ENCODE results near the gene SCYL3. TPM values are rescaled to one million over a fixed set of nuclear protein-coding genes. Genes with fewer than 3 reads are reported as not detected.

Gene SCYL3
- polyA plus RNA-seq, 4 donors: 4.4 to 15.3 (median 5.7) TPM

DNA sequence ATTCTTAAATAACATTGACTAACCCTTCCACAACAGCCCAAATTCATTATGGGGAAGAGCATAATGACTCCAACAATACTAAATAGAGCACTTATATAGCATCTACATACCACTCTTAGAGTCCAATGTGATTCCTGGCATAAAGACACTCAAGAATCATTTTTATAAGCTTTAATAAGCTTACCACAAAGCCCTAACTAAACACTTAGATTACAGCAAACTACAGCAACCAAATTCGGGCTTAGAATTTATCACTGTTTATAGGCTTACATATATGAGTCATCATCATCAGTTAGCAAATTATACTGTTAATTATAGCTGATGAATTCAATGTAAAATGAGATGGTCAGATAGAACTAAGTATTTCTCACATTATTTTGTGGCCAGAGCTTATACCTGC is 7.3 kb downstream of the SCYL3 start:
- Histone ChIP-seq H3K36me3 (ENCODE audit: control insufficient read depth in 3 of 3, insufficient read depth in 2 of 3, low read depth in 1 of 3, low read length in 3 of 3) (peaks cover 2 to 28% (median 4%) of the 10 kb centered on the region in 3 donors), H3K27me3 (ENCODE audit: control insufficient read depth in 3 of 3, insufficient read depth in 3 of 3, low read length in 3 of 3) (no peaks in the 10 kb centered on the region), H3K27ac (ENCODE audit: low read depth in 1 of 3, low read length in 2 of 3) (no peak overlapping the region), H3K9me3 (ENCODE audit: control insufficient read depth in 2 of 2, insufficient read depth in 1 of 2, low read depth in 1 of 2, low read length in 1 of 2) (no peaks in the 10 kb centered on the region), H3K4me3 (ENCODE audit: low read depth in 1 of 3, low read length in 3 of 3) (no peak overlapping the region), H3K4me1 (ENCODE audit: control insufficient read depth in 3 of 3, insufficient read depth in 2 of 3, low read depth in 1 of 3, low read length in 2 of 3) (peaks cover 6 to 8% (median 6%) of the 10 kb centered on the region in 3 donors)
- 15 to 55% (median 48%) methylated on average over 1 of the region's 1 CpG for WGBS, 3 donors
- DNase-seq: no peak
- FAIRE-seq: no peak

DNA sequence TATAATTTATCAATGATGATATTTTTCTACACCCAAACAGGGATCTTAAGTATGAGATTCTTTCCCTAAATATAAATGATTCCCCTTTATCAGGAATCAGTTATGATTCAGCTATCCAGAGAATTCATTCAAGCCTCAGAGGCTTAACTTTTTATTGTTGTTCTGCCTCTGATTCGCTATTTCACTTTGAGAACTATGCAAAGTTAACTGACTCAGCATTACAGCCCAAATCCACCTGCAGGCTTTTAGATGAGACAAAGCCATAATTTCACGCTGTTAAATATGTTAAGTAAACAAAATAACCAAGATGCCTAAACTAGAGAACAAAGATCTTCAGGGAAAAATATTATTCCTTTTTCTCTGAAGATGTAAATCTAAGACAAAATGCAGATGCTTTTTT is 8.5 kb downstream of the SCYL3 start:
- Histone ChIP-seq H3K4me1 (ENCODE audit: control insufficient read depth in 3 of 3, insufficient read depth in 2 of 3, low read depth in 1 of 3, low read length in 2 of 3) (peaks cover 0 to 2% (median 0%) of the 10 kb centered on the region in 3 donors), H3K36me3 (ENCODE audit: control insufficient read depth in 3 of 3, insufficient read depth in 2 of 3, low read depth in 1 of 3, low read length in 3 of 3) (peaks cover 2 to 28% (median 4%) of the 10 kb centered on the region in 3 donors), H3K27me3 (ENCODE audit: control insufficient read depth in 3 of 3, insufficient read depth in 3 of 3, low read length in 3 of 3) (no peaks in the 10 kb centered on the region), H3K4me3 (ENCODE audit: low read depth in 1 of 3, low read length in 3 of 3) (no peak overlapping the region), H3K27ac (ENCODE audit: low read depth in 1 of 3, low read length in 2 of 3) (no peak overlapping the region), H3K9me3 (ENCODE audit: control insufficient read depth in 2 of 2, insufficient read depth in 1 of 2, low read depth in 1 of 2, low read length in 1 of 2) (no peaks in the 10 kb centered on the region)
- no peak for DNase-seq
- FAIRE-seq: no peak
- 89 to 93% (median 90%) methylated on average over 2 of the region's 2 CpGs for WGBS, 3 donors

DNA sequence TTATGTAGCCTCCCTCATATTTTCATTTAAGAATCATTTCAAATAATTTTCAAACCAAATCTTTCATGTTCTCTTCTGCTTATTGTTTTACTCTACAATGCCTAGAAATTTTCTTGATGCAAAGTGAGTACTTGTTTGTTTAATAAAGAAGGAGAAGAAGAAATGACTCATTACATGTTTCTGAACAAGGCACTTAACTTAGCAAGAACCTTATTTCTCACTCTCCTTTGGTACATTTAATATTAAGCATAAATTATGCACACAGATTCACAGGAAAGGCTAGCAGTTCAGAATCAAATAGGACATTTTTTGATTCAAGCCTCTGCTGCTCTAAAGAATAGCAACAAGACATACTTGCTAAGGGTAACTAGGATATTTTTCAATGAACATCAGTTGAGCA is 9.1 kb downstream of the SCYL3 start:
- DNase-seq: no peak
- no peaks in the 10 kb centered on the region for H3K9me3 ChIP-seq (ENCODE audit: control insufficient read depth in 2 of 2, insufficient read depth in 1 of 2, low read depth in 1 of 2, low read length in 1 of 2)
- no peak overlapping the region for H3K4me3 ChIP-seq (ENCODE audit: low read depth in 1 of 3, low read length in 3 of 3)
- no peaks in the 10 kb centered on the region for H3K4me1 ChIP-seq (ENCODE audit: control insufficient read depth in 3 of 3, insufficient read depth in 2 of 3, low read depth in 1 of 3, low read length in 2 of 3)
- FAIRE-seq: no peak
- no peak overlapping the region for H3K27ac ChIP-seq (ENCODE audit: low read depth in 1 of 3, low read length in 2 of 3)
- no peaks in the 10 kb centered on the region for H3K27me3 ChIP-seq (ENCODE audit: control insufficient read depth in 3 of 3, insufficient read depth in 3 of 3, low read length in 3 of 3)
- peaks cover 2 to 28% (median 4%) of the 10 kb centered on the region in 3 donors for H3K36me3 ChIP-seq (ENCODE audit: control insufficient read depth in 3 of 3, insufficient read depth in 2 of 3, low read depth in 1 of 3, low read length in 3 of 3)

DNA sequence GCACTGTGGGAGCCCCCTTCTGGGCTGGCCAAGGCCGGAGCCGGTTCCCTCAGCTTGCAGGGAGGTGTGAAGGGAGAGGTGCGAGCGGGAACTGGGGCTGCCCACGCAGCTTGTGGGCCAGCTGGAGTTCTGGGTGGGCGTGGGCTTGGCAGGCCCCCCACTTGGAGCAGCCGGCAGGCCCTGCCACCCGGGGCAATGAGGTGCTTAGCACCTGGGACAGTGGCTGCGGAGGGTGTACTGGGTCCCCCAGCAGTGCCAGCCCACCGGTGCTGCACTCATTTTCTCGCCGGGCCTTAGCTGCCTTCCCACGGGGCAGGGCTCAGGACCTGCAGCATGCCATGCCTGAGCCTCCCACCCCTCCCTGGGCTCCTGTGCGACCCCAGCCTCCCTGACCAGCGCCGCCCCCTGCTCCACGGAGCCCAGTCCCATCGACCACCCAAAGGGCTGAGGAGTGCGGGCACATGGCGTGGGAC is 11.6 kb downstream of the SCYL3 start:
- Histone ChIP-seq H3K9me3 (ENCODE audit: control insufficient read depth in 2 of 2, insufficient read depth in 1 of 2, low read depth in 1 of 2, low read length in 1 of 2) (no peaks in the 10 kb centered on the region), H3K4me3 (ENCODE audit: low read depth in 1 of 3, low read length in 3 of 3) (no peak overlapping the region), H3K27ac (ENCODE audit: low read depth in 1 of 3, low read length in 2 of 3) (no peak overlapping the region), H3K36me3 (ENCODE audit: control insufficient read depth in 3 of 3, insufficient read depth in 2 of 3, low read depth in 1 of 3, low read length in 3 of 3) (peaks cover 0 to 28% (median 2%) of the 10 kb centered on the region in 3 donors), H3K27me3 (ENCODE audit: control insufficient read depth in 3 of 3, insufficient read depth in 3 of 3, low read length in 3 of 3) (no peaks in the 10 kb centered on the region), H3K4me1 (ENCODE audit: control insufficient read depth in 3 of 3, insufficient read depth in 2 of 3, low read depth in 1 of 3, low read length in 2 of 3) (no peaks in the 10 kb centered on the region)
- DNase-seq: no peak
- FAIRE-seq: no peak
- WGBS, 3 donors: 94 to 97% (median 95%) methylated on average over 15 to 20 of the region's 20 CpGs

DNA sequence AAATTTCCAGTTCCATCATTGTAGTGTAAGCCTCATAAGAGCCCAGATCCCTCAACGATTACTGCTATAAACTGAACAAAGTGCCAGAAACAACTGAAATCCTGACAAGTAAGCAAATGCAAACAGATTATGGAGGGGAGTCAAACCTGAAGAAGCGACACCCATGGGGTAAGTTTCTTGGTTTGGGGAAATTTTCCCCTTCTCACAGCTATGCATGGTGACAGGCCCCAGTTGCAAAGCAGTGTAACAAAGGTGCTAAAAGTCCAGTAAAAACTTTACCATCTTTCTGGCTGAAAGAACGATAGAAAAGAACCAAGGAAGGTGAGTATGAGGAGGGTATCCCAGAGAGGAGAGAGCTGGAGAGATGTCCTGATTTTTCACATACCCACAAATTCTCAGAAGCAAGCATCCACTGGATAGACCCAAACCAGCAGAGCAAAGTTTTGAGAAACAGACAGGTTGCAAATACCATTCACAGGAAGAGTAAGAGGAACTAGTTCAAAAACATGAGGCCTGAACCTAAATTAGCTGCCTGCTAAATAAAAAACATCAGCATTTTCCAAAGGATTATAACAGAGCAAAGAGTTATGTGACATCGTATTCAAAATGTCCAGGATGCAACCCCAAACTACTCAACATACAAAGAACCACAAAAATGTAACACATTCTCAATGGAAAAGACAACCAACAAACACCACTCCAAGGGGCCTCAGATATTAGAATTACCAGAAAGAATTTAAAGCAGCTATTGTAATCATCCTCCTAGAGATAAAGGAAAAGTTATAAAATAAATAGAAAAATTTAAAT is 14.5 kb downstream of the SCYL3 start:
- no peak for FAIRE-seq
- H3K36me3 ChIP-seq (ENCODE audit: control insufficient read depth in 3 of 3, insufficient read depth in 2 of 3, low read depth in 1 of 3, low read length in 3 of 3): peaks cover 4 to 31% (median 13%) of the 10 kb centered on the region in 3 donors

DNA sequence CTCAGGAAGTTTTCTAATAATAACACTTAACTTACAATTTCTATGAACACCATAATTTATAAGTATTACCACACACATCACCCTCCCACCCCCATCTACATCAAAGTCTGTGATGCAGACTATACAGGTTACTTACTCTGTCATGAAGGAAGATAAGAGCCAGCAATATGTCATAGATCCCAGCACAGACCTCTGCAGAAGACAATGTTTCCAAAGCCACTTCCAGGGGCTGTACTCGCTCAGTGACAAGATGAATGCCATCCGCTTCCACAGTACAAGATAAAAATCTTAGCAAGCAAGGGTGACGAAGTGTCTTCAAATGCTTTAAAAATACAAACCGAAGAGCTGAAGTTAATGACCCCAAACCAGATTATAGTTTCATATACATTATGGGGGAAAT is 15.2 kb downstream of the SCYL3 start:
- WGBS, 3 donors: 91 to 98% (median 94%) methylated on average over 4 of the region's 4 CpGs
- Histone ChIP-seq H3K27ac (ENCODE audit: low read depth in 1 of 3, low read length in 2 of 3) (no peak overlapping the region), H3K9me3 (ENCODE audit: control insufficient read depth in 2 of 2, insufficient read depth in 1 of 2, low read depth in 1 of 2, low read length in 1 of 2) (no peaks in the 10 kb centered on the region), H3K27me3 (ENCODE audit: control insufficient read depth in 3 of 3, insufficient read depth in 3 of 3, low read length in 3 of 3) (no peaks in the 10 kb centered on the region), H3K4me1 (ENCODE audit: control insufficient read depth in 3 of 3, insufficient read depth in 2 of 3, low read depth in 1 of 3, low read length in 2 of 3) (no peaks in the 10 kb centered on the region), H3K36me3 (ENCODE audit: control insufficient read depth in 3 of 3, insufficient read depth in 2 of 3, low read depth in 1 of 3, low read length in 3 of 3) (peaks cover 4 to 29% (median 13%) of the 10 kb centered on the region in 3 donors), H3K4me3 (ENCODE audit: low read depth in 1 of 3, low read length in 3 of 3) (no peak overlapping the region)
- FAIRE-seq (no peak), DNase-seq (no peak)

More for the DNA sequence above, 14.5 kb downstream of the SCYL3 start:
- 79 to 92% (median 90%) methylated on average over 4 of the region's 4 CpGs for WGBS, 3 donors
- DNase-seq: no peak
- Histone ChIP-seq H3K4me3 (ENCODE audit: low read depth in 1 of 3, low read length in 3 of 3) (no peak overlapping the region), H3K9me3 (ENCODE audit: control insufficient read depth in 2 of 2, insufficient read depth in 1 of 2, low read depth in 1 of 2, low read length in 1 of 2) (no peaks in the 10 kb centered on the region), H3K27ac (ENCODE audit: low read depth in 1 of 3, low read length in 2 of 3) (no peak overlapping the region), H3K4me1 (ENCODE audit: control insufficient read depth in 3 of 3, insufficient read depth in 2 of 3, low read depth in 1 of 3, low read length in 2 of 3) (no peaks in the 10 kb centered on the region), H3K27me3 (ENCODE audit: control insufficient read depth in 3 of 3, insufficient read depth in 3 of 3, low read length in 3 of 3) (no peaks in the 10 kb centered on the region)

DNA sequence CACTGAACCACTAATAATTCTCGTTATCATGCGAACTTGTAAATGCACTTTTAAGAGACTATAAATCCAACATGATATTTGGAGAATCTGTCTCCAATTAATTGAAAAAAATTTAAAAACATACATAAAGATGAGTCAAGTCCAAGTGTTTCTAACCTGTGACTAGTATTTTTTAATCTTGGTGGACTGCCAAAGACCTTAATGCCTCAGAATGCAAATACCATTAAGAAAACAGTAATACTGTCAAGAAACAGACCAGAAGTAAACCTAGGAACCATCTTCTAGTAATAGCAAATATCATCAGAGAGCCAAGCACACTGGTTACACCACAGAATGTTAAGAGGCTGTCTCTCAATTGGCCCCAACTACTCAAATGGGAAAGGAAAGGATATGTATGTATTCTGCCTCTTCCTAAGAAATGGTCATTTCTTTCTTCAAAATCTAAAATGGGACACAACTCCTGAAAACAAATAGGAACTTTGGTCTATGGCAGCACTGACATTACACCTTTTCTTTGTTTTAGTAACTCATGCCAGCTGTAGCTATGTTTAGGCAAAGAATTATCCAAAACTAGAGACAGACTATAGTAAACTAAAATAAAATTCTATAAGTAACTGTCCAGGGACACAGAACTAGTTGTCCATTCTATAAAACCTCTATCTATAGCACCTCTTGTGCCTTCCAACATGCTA is 15.8 kb downstream of the SCYL3 start:
- no peaks in the 10 kb centered on the region for H3K4me1 ChIP-seq (ENCODE audit: control insufficient read depth in 3 of 3, insufficient read depth in 2 of 3, low read depth in 1 of 3, low read length in 2 of 3)
- peaks cover 4 to 29% (median 16%) of the 10 kb centered on the region in 3 donors for H3K36me3 ChIP-seq (ENCODE audit: control insufficient read depth in 3 of 3, insufficient read depth in 2 of 3, low read depth in 1 of 3, low read length in 3 of 3)
- H3K9me3 ChIP-seq (ENCODE audit: control insufficient read depth in 2 of 2, insufficient read depth in 1 of 2, low read depth in 1 of 2, low read length in 1 of 2): no peaks in the 10 kb centered on the region
- FAIRE-seq (no peak), DNase-seq (no peak)
- WGBS, 3 donors: 91 to 95% (median 94%) methylated on average over 2 of the region's 2 CpGs
- H3K4me3 ChIP-seq (ENCODE audit: low read depth in 1 of 3, low read length in 3 of 3): no peak overlapping the region
- H3K27ac ChIP-seq (ENCODE audit: low read depth in 1 of 3, low read length in 2 of 3): no peak overlapping the region
- no peaks in the 10 kb centered on the region for H3K27me3 ChIP-seq (ENCODE audit: control insufficient read depth in 3 of 3, insufficient read depth in 3 of 3, low read length in 3 of 3)

DNA sequence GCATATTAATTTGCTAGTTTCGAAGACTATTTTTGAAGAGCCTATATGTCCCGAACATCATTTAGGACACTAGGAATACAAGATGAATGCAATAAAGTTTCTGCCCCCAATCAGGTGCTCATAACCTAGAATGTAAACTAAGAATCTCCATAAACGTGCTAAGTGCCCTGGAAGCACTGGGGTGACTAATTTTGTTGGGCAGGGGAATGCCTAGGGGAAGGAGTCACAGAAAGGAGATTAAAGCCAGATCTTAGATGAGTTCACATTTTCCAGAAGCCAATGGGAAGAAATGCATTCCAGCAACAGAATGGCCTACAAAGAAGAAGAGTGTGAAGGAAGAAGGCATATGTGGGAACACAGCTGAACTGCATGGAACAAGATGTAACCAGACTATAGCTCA is 19.5 kb downstream of the SCYL3 start:
- no peak overlapping the region for H3K27ac ChIP-seq (ENCODE audit: low read depth in 1 of 3, low read length in 2 of 3)
- 90 to 97% (median 93%) methylated on average over 3 of the region's 3 CpGs for WGBS, 3 donors
- peaks cover 8 to 32% (median 24%) of the 10 kb centered on the region in 3 donors for H3K36me3 ChIP-seq (ENCODE audit: control insufficient read depth in 3 of 3, insufficient read depth in 2 of 3, low read depth in 1 of 3, low read length in 3 of 3)
- no peaks in the 10 kb centered on the region for H3K4me1 ChIP-seq (ENCODE audit: control insufficient read depth in 3 of 3, insufficient read depth in 2 of 3, low read depth in 1 of 3, low read length in 2 of 3)
- no peak overlapping the region for H3K4me3 ChIP-seq (ENCODE audit: low read depth in 1 of 3, low read length in 3 of 3)
- no peak for FAIRE-seq
- DNase-seq: no peak
- H3K9me3 ChIP-seq (ENCODE audit: control insufficient read depth in 2 of 2, insufficient read depth in 1 of 2, low read depth in 1 of 2, low read length in 1 of 2): peaks cover 0 to 12% of the 10 kb centered on the region in 2 donors
- no peaks in the 10 kb centered on the region for H3K27me3 ChIP-seq (ENCODE audit: control insufficient read depth in 3 of 3, insufficient read depth in 3 of 3, low read length in 3 of 3)
